Panc1 (cell line): ENCODE measurements around the gene CEP55. TPM values are rescaled to one million over a fixed set of nuclear protein-coding genes. Genes with fewer than 3 reads are reported as not detected.
"Not testable (repeated sequence)": the region's sequence is repeated elsewhere in the genome, so short reads cannot be mapped to it uniquely, and the experiment has no call there.

Experiments
- ATAC-seq: fragments of 200-7000 bp; cut with Tn5 transposase; 2 replicates; pipeline ENCODE4 v1.9.1; 2020; ENCODE audit warnings: mild to moderate bottlenecking, moderate library complexity
- BruUV-seq: library from RNA; stranded (reverse); fragments of 400-500 nt; replicated peaks from 2 replicates; lab custom pipeline; 2021; lab: Mats Ljungman, UMichigan
- CTCF ChIA-PET: fragments of 300-600 bp; sonication (Branson Sonifier 250); formaldehyde crosslinking; loops from one replicate; lab custom pipeline; 2022; ENCODE audit warnings: antibody characterized with exemption; lab: Charles Lee
- POLR2A ChIA-PET: fragments of 300-600 bp; sonication (Branson Sonifier 250); formaldehyde crosslinking; loops from one replicate; lab custom pipeline; 2022; ENCODE audit warnings: antibody characterized with exemption; lab: Charles Lee
- DNase-seq: peaks from one replicate; pipeline ENCODE4 v3.0.0-alpha.2; 2010; ENCODE audit warnings: low read depth, low spot score
- H3K27ac ChIP-seq: 2 replicates; pipeline ENCODE4 v1.5.1; 2011; ENCODE audit warnings: mild to moderate bottlenecking, low read length, inconsistent platforms
- H3K27me3 ChIP-seq: fragments of 200-500 bp; sonication (Bioruptor generic); 2 replicates; pipeline ENCODE4 v1.6.0; 2014; ENCODE audit warnings: low read length, inconsistent platforms; ENCODE audit not compliant: control insufficient read depth, insufficient read depth
- H3K36me3 ChIP-seq: fragments of 200-500 bp; sonication (Bioruptor generic); 2 replicates; pipeline ENCODE4 v1.5.1; 2014; ENCODE audit warnings: inconsistent platforms, mild to moderate bottlenecking, low read length, moderate library complexity; ENCODE audit not compliant: control insufficient read depth, insufficient read depth
- H3K4me1 ChIP-seq: 2 replicates; pipeline ENCODE4 v1.5.1; 2011; ENCODE audit warnings: inconsistent platforms, mild to moderate bottlenecking, low read length, moderate library complexity; ENCODE audit not compliant: control insufficient read depth, insufficient read depth
- H3K4me3 ChIP-seq, 2 experiments: 2 replicates each; pipeline ENCODE4 v1.5.1; 2011 to 2012; ENCODE audit warnings: low read depth in 2 of 2, low read length in 2 of 2, mild to moderate bottlenecking in 2 of 2, inconsistent platforms in 1 of 2, moderate library complexity in 1 of 2
- H3K9me3 ChIP-seq: fragments of 200-500 bp; sonication (Bioruptor generic); 2 replicates; pipeline ENCODE4 v1.5.1; 2014; ENCODE audit warnings: low read depth, mild to moderate bottlenecking, inconsistent platforms, low read length, moderate library complexity; ENCODE audit not compliant: control insufficient read depth, insufficient read depth
- POLR2AphosphoS5 ChIP-seq: IDR thresholded peaks from 2 replicates; pipeline ENCODE4 v1.6.1; 2012; ENCODE audit warnings: mild to moderate bottlenecking, low read depth, low read length, moderate library complexity
- SIN3A ChIP-seq: IDR thresholded peaks from 2 replicates; pipeline ENCODE4 v1.6.1; 2012; ENCODE audit warnings: low read depth, mild to moderate bottlenecking, low read length, moderate library complexity, borderline replicate concordance; ENCODE audit not compliant: insufficient read depth
- in situ Hi-C: cut with HindIII; loops from 2 replicates; pipeline ENCODE4 v1.10.0; 2016; ENCODE audit warnings: low sequenced_read_pairs, low pct_unique_long_range_greater_than_20kb
- intact Hi-C: fragments of 100-400 bp; cut with micrococcal nuclease; formaldehyde crosslinking; loops from one replicate; pipeline ENCODE4 v1.10.0; 2022; ENCODE audit not compliant: unreplicated experiment
- total RNA-seq: library from RNA; stranded (reverse); gene quantifications from one replicate; pipeline ENCODE4 v1.2.1, GENCODE V29; 2021; ENCODE audit not compliant: unreplicated experiment
- TF ChIP-seq, protein P1 (sequence below): fragments of 450-650 bp; IDR thresholded peaks from 2 replicates; pipeline ENCODE4 v1.5.1; 2017; ENCODE audit warnings: mild to moderate bottlenecking

The CEP55 gene
- total RNA-seq, 1 experiment from 2014 or later, result 96.4 TPM

GRCh38 chr10:93541402-93542357 is 45.3 kb downstream of the CEP55 start:
- no peak for TF ChIP-seq SIN3A
- TF ChIP-seq, protein P1, sequence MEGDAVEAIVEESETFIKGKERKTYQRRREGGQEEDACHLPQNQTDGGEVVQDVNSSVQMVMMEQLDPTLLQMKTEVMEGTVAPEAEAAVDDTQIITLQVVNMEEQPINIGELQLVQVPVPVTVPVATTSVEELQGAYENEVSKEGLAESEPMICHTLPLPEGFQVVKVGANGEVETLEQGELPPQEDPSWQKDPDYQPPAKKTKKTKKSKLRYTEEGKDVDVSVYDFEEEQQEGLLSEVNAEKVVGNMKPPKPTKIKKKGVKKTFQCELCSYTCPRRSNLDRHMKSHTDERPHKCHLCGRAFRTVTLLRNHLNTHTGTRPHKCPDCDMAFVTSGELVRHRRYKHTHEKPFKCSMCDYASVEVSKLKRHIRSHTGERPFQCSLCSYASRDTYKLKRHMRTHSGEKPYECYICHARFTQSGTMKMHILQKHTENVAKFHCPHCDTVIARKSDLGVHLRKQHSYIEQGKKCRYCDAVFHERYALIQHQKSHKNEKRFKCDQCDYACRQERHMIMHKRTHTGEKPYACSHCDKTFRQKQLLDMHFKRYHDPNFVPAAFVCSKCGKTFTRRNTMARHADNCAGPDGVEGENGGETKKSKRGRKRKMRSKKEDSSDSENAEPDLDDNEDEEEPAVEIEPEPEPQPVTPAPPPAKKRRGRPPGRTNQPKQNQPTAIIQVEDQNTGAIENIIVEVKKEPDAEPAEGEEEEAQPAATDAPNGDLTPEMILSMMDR, result peak; percentile 95
- H3K27ac ChIP-seq, result no peak overlapping the region
- no peaks in the 10 kb centered on the region for H3K9me3 ChIP-seq
- no peaks in the 10 kb centered on the region; the same call in 1 of the 2 replicates for H3K27me3 ChIP-seq
- no peaks in the 10 kb centered on the region for H3K36me3 ChIP-seq
- ChIA-PET CTCF (no interaction called here), POLR2A (no interaction called here)
- DNase-seq (no peak), ATAC-seq (peak; percentile 94)
- in situ Hi-C loops, result no loop called here
- intact Hi-C loops, result no loop called here
- H3K4me3 ChIP-seq, result no peak overlapping the region; a peak in 1 of 4 replicates
- no peaks in the 10 kb centered on the region for H3K4me1 ChIP-seq
- BruUV-seq, result no TSS peak

DNA sequence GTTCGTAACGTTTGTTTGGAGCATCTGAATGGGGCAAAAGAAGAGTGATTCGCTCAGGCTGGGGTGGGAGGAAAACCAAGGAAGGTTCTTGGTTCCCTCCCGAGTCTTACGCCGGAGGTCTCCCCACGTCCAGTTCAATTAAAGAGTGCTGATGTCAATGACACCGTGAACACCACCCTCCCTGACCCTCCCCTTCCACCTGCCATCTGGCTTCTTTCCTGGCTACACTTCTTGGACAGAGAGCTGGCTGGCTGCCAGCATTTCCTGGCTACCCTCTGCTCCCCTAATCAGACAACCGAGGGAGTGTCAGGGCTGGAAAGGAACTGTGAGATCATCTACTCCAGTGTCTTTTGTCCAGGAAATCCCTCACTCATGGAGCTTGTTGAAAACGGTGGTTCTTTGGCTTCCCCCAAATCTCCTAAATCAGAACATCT is 46.0 kb downstream of the CEP55 start:
- in situ Hi-C loops, result no loop called here
- intact Hi-C loops, result no loop called here
- POLR2A ChIA-PET, result no interaction called here
- no peak for TF ChIP-seq POLR2AphosphoS5
- TF ChIP-seq, protein P1, result peak; percentile 33
- H3K9me3 ChIP-seq, result no peaks in the 10 kb centered on the region
- no peaks in the 10 kb centered on the region; the same call in 1 of the 2 replicates for H3K27me3 ChIP-seq
- ATAC-seq (peak; percentile 44), DNase-seq (no peak)
- no peaks in the 10 kb centered on the region for H3K36me3 ChIP-seq
- H3K27ac ChIP-seq, result no peak overlapping the region
- H3K4me1 ChIP-seq, result no peaks in the 10 kb centered on the region
- BruUV-seq, result no TSS peak
- CTCF ChIA-PET, result no interaction called here
- no peak overlapping the region; a peak in 1 of 4 replicates for H3K4me3 ChIP-seq

- intact Hi-C loops, CTCF ChIA-PET, H3K4me1 ChIP-seq, POLR2A ChIA-PET, in situ Hi-C loops, DNase-seq, H3K27ac ChIP-seq, H3K9me3 ChIP-seq, H3K36me3 ChIP-seq, H3K27me3 ChIP-seq, ATAC-seq, H3K4me3 ChIP-seq, BruUV-seq: not testable (repeated sequence)
Observed at GRCh38 chr10:93546995-93547394, 50.6 kb downstream of the CEP55 start.
